ENCODE measurements around the gene DTNA.
A peak's percentile ranks its signal among the peaks of the same experiment; 100 is the strongest.
"Not testable (repeated sequence)": the region's sequence is repeated elsewhere in the genome, so short reads cannot be mapped to it uniquely, and the experiment has no call there.

Gene DTNA

DNA sequence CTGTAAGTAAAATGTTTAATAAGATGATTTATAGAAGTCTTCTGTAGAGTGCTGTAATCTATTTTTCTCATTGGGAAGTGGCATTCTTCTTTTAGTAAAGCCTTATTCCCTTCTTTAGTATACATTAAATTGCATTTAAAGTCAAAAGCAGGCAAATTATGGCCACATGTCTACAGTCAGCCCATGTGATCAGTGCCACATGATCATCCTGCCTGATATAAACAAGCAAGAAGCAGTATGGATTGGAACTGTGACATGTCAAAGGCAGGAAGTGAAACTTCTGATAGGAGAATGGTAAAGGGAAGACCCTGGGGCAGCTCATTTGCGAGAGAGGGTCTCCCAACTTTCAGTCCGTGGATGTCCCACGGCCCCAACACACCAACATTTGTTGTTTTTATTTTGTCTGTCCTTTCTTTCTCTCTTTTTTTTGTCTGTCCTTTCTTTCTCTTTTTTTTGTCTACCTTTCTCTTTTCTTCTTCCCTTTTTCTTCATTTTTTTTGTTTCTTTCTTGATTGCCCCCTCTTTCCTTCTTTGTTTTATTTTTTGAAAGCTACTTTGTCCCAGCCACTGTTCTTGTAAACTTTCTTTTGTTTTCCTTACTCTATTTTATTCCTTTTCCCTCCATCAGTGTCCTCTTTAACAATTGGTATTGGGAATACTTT, 154.9 kb downstream of the DTNA start:
- DNase-seq = no peak

- no peak for DNase-seq
Observed at GRCh38 chr18:34866310-34866709, 156.2 kb downstream of the DTNA start.

- DNase-seq = peak in 1 of 2 donors; percentile 4
Observed at GRCh38 chr18:34866739-34867138, 156.6 kb downstream of the DTNA start.

DNA sequence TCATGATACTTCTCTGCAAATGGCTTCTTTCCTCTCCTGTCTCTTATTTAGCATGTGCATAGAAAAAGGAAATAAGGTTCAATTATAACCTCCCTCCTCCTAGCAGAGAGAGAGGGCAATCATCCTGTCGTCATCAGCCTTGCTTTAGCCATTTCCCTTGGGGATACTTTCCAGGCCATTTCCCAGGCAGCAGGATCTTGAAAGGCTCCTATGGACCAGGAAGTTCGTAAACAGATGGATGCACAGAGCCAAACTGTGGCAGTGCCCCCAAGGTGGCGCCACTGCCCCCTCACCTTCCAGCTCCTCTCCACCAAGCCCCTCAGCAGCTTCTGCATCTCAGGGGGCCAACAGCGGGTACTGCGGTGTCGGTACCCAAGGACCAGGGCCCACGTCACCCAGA, 157.4 kb downstream of the DTNA start:
- DNase-seq = no peak

GRCh38 chr18:34870555-34871310, 160.6 kb downstream of the DTNA start:
- DNase-seq = no peak

GRCh38 chr18:34871435-34871834, 161.3 kb downstream of the DTNA start:
- no peak for DNase-seq

GRCh38 chr18:34872066-34872465, 162.0 kb downstream of the DTNA start:
- DNase-seq = no peak

GRCh38 chr18:34873986-34874580, 164.0 kb downstream of the DTNA start:
- DNase-seq = no peak

- no peak for DNase-seq
Observed at GRCh38 chr18:34875150-34875549, 165.1 kb downstream of the DTNA start.

- DNase-seq = no peak
Observed at GRCh38 chr18:34880403-34880802, 170.3 kb downstream of the DTNA start.

DNA sequence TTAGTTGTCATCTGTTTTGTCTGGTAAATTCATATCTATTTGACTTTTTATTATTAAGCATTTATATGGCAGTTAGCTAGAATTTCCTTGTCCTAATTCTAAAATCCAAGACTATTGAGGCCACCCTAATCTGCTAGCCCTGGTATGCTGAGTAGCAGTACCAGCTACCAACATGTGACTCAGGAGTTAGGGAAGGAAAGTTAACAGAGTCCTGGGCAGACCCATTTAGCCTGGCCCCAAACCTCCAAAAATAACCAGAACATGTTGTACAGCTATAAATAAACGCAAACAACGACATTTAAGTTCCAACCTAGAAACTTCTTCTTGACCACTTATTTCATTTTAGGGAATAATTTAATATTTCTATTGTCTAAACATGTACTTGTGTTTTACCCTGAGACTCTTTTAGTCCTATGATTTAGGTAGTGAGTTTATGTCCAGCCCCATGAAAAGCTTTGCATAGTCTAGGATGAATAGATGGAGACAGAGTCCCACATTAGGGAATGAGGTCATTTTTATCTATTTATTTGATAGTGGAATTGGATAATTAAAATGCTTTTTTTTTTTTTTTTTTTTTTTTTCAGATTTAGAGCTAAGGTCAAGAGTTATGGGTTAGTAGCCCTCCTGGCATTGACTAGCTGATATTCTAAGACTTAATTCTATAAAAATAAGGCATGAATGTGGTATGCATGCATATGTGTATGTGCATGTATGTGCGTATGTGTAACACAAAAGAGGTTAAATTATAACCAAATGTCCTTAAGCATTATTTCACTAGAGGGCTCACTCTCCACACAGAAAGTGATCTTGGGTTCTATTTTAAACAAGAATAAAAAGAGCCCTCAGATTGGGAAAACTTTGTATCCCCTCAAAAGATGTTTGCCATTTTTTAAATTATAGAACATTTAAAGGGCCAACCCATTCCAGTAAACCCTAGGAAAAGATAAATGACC, 171.1 kb downstream of the DTNA start:
- DNase-seq = peak in 1 of 2 donors; percentile 52

- no peak for DNase-seq
Observed at GRCh38 chr18:34884436-34884835, 174.3 kb downstream of the DTNA start.

GRCh38 chr18:34886177-34886576, 176.1 kb downstream of the DTNA start:
- no peak for DNase-seq

DNA sequence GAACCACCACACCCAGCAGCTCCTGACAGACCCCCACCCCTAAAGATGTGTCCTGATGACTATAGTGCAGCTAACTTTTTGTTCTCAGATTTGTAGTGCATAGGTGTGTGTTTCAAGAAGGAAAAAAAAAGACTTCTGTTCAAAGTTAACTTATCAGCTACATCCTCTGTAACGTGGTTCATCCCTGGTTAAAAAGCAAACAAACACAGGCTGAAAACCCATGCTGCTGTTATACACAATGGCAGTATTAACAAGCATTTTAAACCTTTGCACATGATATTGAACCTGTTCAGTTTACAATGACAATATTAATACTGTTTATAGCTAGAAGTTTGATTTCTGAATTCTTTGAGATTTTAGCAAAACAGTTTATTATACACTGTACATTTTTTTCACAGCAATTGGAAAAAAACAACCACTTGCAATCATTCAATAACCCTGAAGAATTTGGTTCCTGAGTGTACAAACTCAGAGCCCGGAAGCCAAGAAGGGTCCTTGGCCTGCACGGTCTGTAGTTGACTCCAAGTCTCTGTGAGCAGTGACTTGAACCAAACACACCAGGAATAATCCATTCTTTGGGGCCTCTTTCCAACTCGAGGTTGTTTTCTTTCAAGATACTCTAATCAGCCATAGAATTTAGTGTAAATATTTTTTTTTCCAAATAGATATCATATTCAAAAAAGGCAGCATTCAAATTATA, 177.9 kb downstream of the DTNA start:
- DNase-seq = no peak

DNA sequence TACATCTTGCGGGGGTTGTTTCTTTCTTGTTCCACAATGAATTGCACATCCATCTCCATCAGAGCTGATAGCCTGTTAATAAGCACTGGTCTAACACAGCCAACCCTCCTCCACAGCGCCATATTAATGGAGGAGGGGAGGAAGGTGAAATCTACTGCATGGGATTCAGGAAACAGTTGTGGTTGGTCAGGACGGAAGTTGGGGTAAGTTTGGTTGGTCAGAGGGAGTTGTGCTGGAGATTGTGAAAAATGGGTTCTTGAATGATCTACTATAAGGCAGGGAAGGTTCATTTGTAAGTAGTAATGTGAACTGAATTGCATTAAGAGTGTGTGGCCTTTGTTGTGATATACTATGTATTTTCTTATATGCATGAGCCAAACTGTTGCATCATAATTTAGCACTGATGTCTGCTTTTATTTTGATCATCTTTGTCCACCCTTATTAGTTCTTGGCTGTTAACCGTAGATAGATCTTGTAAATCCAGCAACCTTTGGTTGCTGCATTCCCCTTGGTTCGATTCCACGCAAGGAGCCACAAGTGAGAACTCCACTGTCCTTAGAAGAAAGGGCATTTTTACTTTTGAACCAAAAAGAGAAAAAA, 180.5 kb downstream of the DTNA start:
- DNase-seq = no peak

DNA sequence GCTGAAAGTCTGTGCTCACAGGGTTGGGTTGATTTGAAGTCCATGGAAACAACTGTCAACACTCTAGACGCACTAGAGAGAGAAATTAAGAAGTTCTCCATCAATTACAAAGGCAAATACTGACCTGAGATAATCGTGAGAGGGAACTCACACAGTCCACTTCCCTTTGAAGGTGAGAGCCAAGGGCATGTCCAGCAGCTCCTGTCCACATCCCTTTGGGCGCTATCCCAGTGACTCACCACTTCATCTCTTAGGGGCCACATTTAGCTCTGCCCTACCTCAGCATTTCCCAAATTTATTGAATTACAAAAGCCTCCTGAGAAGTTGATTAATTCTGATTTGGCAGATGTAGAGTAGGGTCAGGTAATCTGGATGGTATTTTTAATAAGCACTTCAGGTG, 182.3 kb downstream of the DTNA start:
- no peak for DNase-seq

- DNase-seq = no peak
Observed at GRCh38 chr18:34893239-34893638, 183.1 kb downstream of the DTNA start.

DNA sequence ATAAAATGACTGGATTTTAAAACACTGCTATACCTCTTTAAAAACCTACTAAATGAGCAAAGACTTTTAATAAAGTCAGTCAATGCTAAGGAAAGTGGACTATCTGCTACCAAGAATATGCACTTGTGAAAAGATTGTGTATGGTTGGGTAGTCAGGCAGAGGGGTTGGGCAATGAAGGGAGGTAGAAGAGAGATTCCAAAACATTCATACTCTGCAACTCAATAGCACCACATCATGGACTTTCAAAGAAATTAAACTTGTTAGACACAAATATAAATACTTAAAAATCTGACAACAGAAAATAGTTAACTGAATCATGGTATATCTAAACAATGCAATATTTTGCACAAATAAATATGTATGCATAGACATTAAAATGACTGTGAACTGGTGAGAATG, 191.2 kb downstream of the DTNA start:
- DNase-seq = no peak

- DNase-seq = no peak
Observed at GRCh38 chr18:34904994-34905393, 194.9 kb downstream of the DTNA start.

DNA sequence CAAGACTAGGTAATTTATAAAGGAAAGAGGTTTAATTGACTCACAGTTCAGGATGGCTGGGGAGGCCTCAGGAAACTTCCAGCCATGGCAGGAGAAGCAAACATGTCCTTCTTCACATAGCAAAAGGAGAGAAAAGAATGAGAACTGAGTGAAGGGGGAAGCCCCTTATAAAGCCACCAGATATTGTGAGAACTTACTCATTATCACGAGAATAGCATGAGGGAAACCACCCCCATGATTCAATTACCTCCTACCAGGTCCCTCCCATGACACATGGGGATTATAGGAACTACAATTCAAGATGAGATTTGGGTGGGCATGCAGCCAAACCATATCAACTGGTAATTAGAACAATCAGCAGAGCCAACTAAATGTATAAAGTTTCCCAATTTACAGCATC, 196.9 kb downstream of the DTNA start:
- DNase-seq = not testable (repeated sequence)

- peak in 1 of 2 donors; percentile 25 for DNase-seq
Observed at GRCh38 chr18:34909637-34910364, 199.7 kb downstream of the DTNA start.
